Jurkat, Clone E6-1 (cell line): ENCODE results near the gene LPAR6.

ENCODE experiments used
- DNase-seq: peaks from one replicate; pipeline ENCODE4 v3.0.0-alpha.2; 2011; ENCODE audit warnings: low read depth, low spot score
- H3K4me3 ChIP-seq: 2 replicates; pipeline ENCODE4 v1.5.1; 2011; ENCODE audit warnings: mild to moderate bottlenecking, low read length, control low read depth, moderate library complexity

The LPAR6 gene

GRCh38 chr13:48391257-48391656 is 21.7 kb downstream of the LPAR6 start:
- H3K4me3 ChIP-seq = no peak overlapping the region
- no peak for DNase-seq

GRCh38 chr13:48386816-48387215 is 26.1 kb downstream of the LPAR6 start:
- DNase-seq = no peak

GRCh38 chr13:48383384-48383783 is 29.5 kb downstream of the LPAR6 start:
- DNase-seq = no peak
- H3K4me3 ChIP-seq = no peak overlapping the region

More at GRCh38 chr13:48386816-48387215, 26.1 kb downstream of the LPAR6 start:
- H3K4me3 ChIP-seq = no peak overlapping the region

- DNase-seq = no peak
- H3K4me3 ChIP-seq = no peak overlapping the region
Measured at GRCh38 chr13:48380581-48380980, 32.3 kb downstream of the LPAR6 start.

- no peak for DNase-seq
- H3K4me3 ChIP-seq = no peak overlapping the region
Measured at GRCh38 chr13:48377857-48378256, 35.1 kb downstream of the LPAR6 start.

- H3K4me3 ChIP-seq = no peak overlapping the region
- DNase-seq = no peak
Measured at GRCh38 chr13:48370815-48371214, 42.1 kb downstream of the LPAR6 start.

GRCh38 chr13:48369988-48370387 is 42.9 kb downstream of the LPAR6 start:
- no peak for DNase-seq
- no peak overlapping the region for H3K4me3 ChIP-seq
